ENCODE results near the gene LNPK.

DNA sequence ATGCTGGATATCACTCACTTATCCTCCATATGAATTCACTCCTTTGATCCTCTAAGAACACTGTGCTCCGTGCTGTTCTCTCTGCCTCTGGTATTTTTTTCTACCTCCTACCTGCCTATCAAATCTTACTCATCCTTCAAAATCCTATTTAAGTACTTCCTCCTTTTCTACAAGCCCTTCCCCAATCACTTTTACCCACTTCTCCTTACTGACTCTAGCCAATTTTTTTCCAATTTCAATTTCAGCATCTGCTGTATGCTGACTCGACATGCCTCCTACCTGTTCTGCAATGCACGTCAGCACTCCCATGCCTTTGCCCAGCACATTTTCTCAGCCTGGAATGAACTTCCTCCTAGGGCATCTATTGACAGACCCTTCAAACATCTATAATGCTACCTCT lies 37.3 kb upstream of the LNPK start:
- TF ChIP-seq, protein P1, sequence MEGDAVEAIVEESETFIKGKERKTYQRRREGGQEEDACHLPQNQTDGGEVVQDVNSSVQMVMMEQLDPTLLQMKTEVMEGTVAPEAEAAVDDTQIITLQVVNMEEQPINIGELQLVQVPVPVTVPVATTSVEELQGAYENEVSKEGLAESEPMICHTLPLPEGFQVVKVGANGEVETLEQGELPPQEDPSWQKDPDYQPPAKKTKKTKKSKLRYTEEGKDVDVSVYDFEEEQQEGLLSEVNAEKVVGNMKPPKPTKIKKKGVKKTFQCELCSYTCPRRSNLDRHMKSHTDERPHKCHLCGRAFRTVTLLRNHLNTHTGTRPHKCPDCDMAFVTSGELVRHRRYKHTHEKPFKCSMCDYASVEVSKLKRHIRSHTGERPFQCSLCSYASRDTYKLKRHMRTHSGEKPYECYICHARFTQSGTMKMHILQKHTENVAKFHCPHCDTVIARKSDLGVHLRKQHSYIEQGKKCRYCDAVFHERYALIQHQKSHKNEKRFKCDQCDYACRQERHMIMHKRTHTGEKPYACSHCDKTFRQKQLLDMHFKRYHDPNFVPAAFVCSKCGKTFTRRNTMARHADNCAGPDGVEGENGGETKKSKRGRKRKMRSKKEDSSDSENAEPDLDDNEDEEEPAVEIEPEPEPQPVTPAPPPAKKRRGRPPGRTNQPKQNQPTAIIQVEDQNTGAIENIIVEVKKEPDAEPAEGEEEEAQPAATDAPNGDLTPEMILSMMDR (conservative IDR thresholded peaks at IDR 0.05) = no peak
- no peak for TF ChIP-seq EZH2 (IDR thresholded peaks at IDR 0.05; ENCODE audit: low read depth)

Data from PC-9 (cell line).